Motor neuron (in vitro differentiated cells): ENCODE measurements around the gene CHL1. TPM values are rescaled to one million over a fixed set of nuclear protein-coding genes. Genes with fewer than 3 reads are reported as not detected.

Experiments used
- ATAC-seq, 8 experiments: fragments of 200-7000 bp; cut with Tn5 transposase; replicated peaks in 6 of 8; 2 replicates each; pipeline ENCODE4 v1.8.0; 2021; ENCODE audit warnings: mild to moderate bottlenecking in 8 of 8, moderate library complexity in 8 of 8
- H3K27ac ChIP-seq, 2 donors: fragments of 250-450 bp; sonication (Bioruptor Pico); 2 replicates each; pipeline ENCODE4 v1.9.0; 2021; ENCODE audit warnings: antibody characterized with exemption in 2 of 2, mild to moderate bottlenecking in 2 of 2, moderate library complexity in 1 of 2
- H3K4me1 ChIP-seq, 2 donors: fragments of 250-450 bp; sonication (Bioruptor Pico); replicated peaks in 1 of 2; 2 replicates each; pipeline ENCODE4 v1.6.1; 2021; ENCODE audit warnings: antibody characterized with exemption in 2 of 2, mild to moderate bottlenecking in 2 of 2, moderate library complexity in 1 of 2
- H3K4me3 ChIP-seq, 5 donors: fragments of 250-450 bp; sonication (Bioruptor Pico); 2 replicates each; pipeline ENCODE4 v1.9.0; 2021; ENCODE audit warnings: antibody characterized with exemption in 5 of 5, mild to moderate bottlenecking in 5 of 5, moderate library complexity in 4 of 5
- WGBS, 10 experiments: fragments of 450-650 bp; shearing (Covaris generic); methylation state at CpG; one replicate each; pipeline ENCODE4 v1.0.0; 2022; 5-methylcytosine and 5-hydroxymethylcytosine counted together
- in situ Hi-C, 9 experiments: fragments of 400-800 bp; cut with MboI; loops; one replicate each; pipeline ENCODE4 v1.15.0; 2021; ENCODE audit warnings: low sequenced_read_pairs in 9 of 9, low pct_unique_long_range_greater_than_20kb in 2 of 9; ENCODE audit not compliant: unreplicated experiment in 9 of 9
- total RNA-seq, 8 experiments: library from RNA; unstranded; fragments of 300-600 nt; gene quantifications; 2 replicates each; pipeline versions ENCODE4 v1.2.3 to v1.2.4, GENCODE V29; 2022

The CHL1 gene
- total RNA-seq, 8 experiments from 2014 or later = 0.40 to 349 (median 57.0) TPM

- Histone ChIP-seq H3K27ac (no peak overlapping the region), H3K4me1 (peaks cover 0 to 32% of the 10 kb centered on the region in 2 donors), H3K4me3 (no peak overlapping the region)
- peak in 4 of 8 experiments; percentile 8 to 93 (median 57) for ATAC-seq
- WGBS, 10 experiments = 0 to 80% (median 21%) methylated on average over 2 to 5 of the region's 5 CpGs; no CpG with 5 or more reads in 1 of the 10 experiments
- in situ Hi-C loops = no loop called here
These were observed 138.7 kb downstream of the CHL1 start for GRCh38 chr3:335240-335639.

- Histone ChIP-seq H3K4me1 (peaks cover 0 to 19% of the 10 kb centered on the region in 2 donors), H3K4me3 (no peak overlapping the region), H3K27ac (no peak overlapping the region)
- WGBS, 10 experiments = 3 to 67% (median 49%) methylated on average over 3 to 5 of the region's 5 CpGs
- no peak for ATAC-seq
- in situ Hi-C loops = no loop called here
These were observed 142.8 kb downstream of the CHL1 start for GRCh38 chr3:339351-339750.

GRCh38 chr3:341998-342397 is 145.4 kb downstream of the CHL1 start:
- ATAC-seq = no peak
- in situ Hi-C loops = no loop called here
- Histone ChIP-seq H3K4me3 (no peak overlapping the region), H3K4me1 (no peaks in the 10 kb centered on the region), H3K27ac (no peak overlapping the region)
- 20 to 91% (median 44%) methylated on average over 1 to 4 of the region's 4 CpGs for WGBS, 10 experiments

GRCh38 chr3:346186-346585 is 149.6 kb downstream of the CHL1 start:
- Histone ChIP-seq H3K4me1 (no peaks in the 10 kb centered on the region), H3K27ac (no peak overlapping the region), H3K4me3 (no peak overlapping the region)
- ATAC-seq = no peak
- 17 to 100% (median 76%) methylated on average over 1 of the region's 1 CpG; no CpG with 5 or more reads in 2 of the 10 experiments for WGBS, 10 experiments
- in situ Hi-C loops = no loop called here

- no peak for ATAC-seq
- Histone ChIP-seq H3K4me1 (no peaks in the 10 kb centered on the region), H3K27ac (no peak overlapping the region), H3K4me3 (no peak overlapping the region)
- 0 to 100% (median 77%) methylated on average over 1 to 3 of the region's 3 CpGs; no CpG with 5 or more reads in 1 of the 10 experiments for WGBS, 10 experiments
- in situ Hi-C loops = no loop called here
These were observed 151.0 kb downstream of the CHL1 start for GRCh38 chr3:347581-347980.

- in situ Hi-C loops = no loop called here
These were observed 154.4 kb downstream of the CHL1 start for GRCh38 chr3:350871-351371.

GRCh38 chr3:352599-352998 is 156.0 kb downstream of the CHL1 start:
- in situ Hi-C loops = no loop called here
- H3K4me3 ChIP-seq = no peak overlapping the region
- no peak overlapping the region for H3K27ac ChIP-seq
- H3K4me1 ChIP-seq = peaks cover 0 to 5% of the 10 kb centered on the region in 2 donors
- 0 to 100% (median 80%) methylated on average over 1 of the region's 1 CpG; no CpG with 5 or more reads in 1 of the 10 experiments for WGBS, 10 experiments
- ATAC-seq = no peak

More at GRCh38 chr3:350871-351371, 154.4 kb downstream of the CHL1 start:
- ATAC-seq = no peak
- H3K27ac ChIP-seq = no peak overlapping the region
- H3K4me1 ChIP-seq = peaks cover 0 to 5% of the 10 kb centered on the region in 2 donors
- H3K4me3 ChIP-seq = no peak overlapping the region
- 0 to 100% (median 53%) methylated on average over 1 to 4 of the region's 4 CpGs for WGBS, 10 experiments

- 6 to 97% (median 67%) methylated on average over 1 to 3 of the region's 3 CpGs for WGBS, 10 experiments
- Histone ChIP-seq H3K27ac (no peak overlapping the region), H3K4me1 (peaks cover 0 to 5% of the 10 kb centered on the region in 2 donors), H3K4me3 (no peak overlapping the region)
- ATAC-seq = no peak
- in situ Hi-C loops = no loop called here
These were observed 156.7 kb downstream of the CHL1 start for GRCh38 chr3:353191-353739.

GRCh38 chr3:354432-354831 is 157.9 kb downstream of the CHL1 start:
- WGBS, 10 experiments = 40 to 83% (median 61%) methylated on average over 1 to 2 of the region's 3 CpGs; no CpG with 5 or more reads in 4 of the 10 experiments
- Histone ChIP-seq H3K27ac (no peak overlapping the region), H3K4me1 (peaks cover 0 to 5% of the 10 kb centered on the region in 2 donors), H3K4me3 (no peak overlapping the region)
- in situ Hi-C loops = no loop called here
- ATAC-seq = peak in 6 of 8 experiments; percentile 28 to 68 (median 57)

GRCh38 chr3:355622-356021 is 159.1 kb downstream of the CHL1 start:
- Histone ChIP-seq H3K27ac (no peak overlapping the region), H3K4me1 (peaks cover 0 to 5% of the 10 kb centered on the region in 2 donors)
- WGBS, 10 experiments = 15 to 85% (median 50%) methylated on average over 1 to 7 of the region's 8 CpGs; no CpG with 5 or more reads in 2 of the 10 experiments

GRCh38 chr3:356952-357351 is 160.4 kb downstream of the CHL1 start:
- 0 to 100% (median 64%) methylated on average over 1 to 4 of the region's 4 CpGs; no CpG with 5 or more reads in 2 of the 10 experiments for WGBS, 10 experiments
- peak in 1 of 8 experiments; percentile 57 for ATAC-seq
- in situ Hi-C loops = no loop called here
- Histone ChIP-seq H3K4me3 (no peak overlapping the region), H3K4me1 (peaks cover 0 to 5% of the 10 kb centered on the region in 2 donors), H3K27ac (no peak overlapping the region)

More at GRCh38 chr3:355622-356021, 159.1 kb downstream of the CHL1 start:
- in situ Hi-C loops = no loop called here
- no peak for ATAC-seq
- no peak overlapping the region for H3K4me3 ChIP-seq

GRCh38 chr3:359672-360071 is 163.1 kb downstream of the CHL1 start:
- Histone ChIP-seq H3K4me3 (no peak overlapping the region), H3K4me1 (no peaks in the 10 kb centered on the region), H3K27ac (no peak overlapping the region)
- no peak for ATAC-seq
- in situ Hi-C loops = no loop called here
- WGBS, 10 experiments = 0 to 76% (median 42%) methylated on average over 2 to 3 of the region's 3 CpGs; no CpG with 5 or more reads in 1 of the 10 experiments

GRCh38 chr3:362681-363338 is 166.2 kb downstream of the CHL1 start:
- in situ Hi-C loops = no loop called here
- Histone ChIP-seq H3K4me3 (no peak overlapping the region), H3K4me1 (no peaks in the 10 kb centered on the region), H3K27ac (no peak overlapping the region)
- no peak for ATAC-seq
- 22 to 97% (median 64%) methylated on average over 1 to 6 of the region's 6 CpGs for WGBS, 10 experiments
